ENCODE results near the gene TFF3. TPM values are rescaled to one million over a fixed set of nuclear protein-coding genes. Genes with fewer than 3 reads are reported as not detected.
A peak's percentile ranks its signal among the peaks of the same experiment; 100 is the strongest.

TFF3 gene
- total RNA-seq, 1 donor from 2014 or later, result 31.9 TPM

GRCh38 chr21:42356650-42357049 is 41.4 kb upstream of the TFF3 start:
- Histone ChIP-seq H3K4me3 (no peak overlapping the region), H3K36me3 (no peaks in the 10 kb centered on the region), H3K27me3 (no peaks in the 10 kb centered on the region), H3K27ac (no peak overlapping the region), H3K4me1 (no peaks in the 10 kb centered on the region), H3K9me3 (no peaks in the 10 kb centered on the region)
- DNase-seq (ENCODE audit: extremely low spot score in 2 of 2), result no peak
- TF ChIP-seq CTCF (IDR thresholded peaks at IDR 0.05), result no peak
- TF ChIP-seq POLR2A (IDR thresholded peaks at IDR 0.05), result no peak
- no peak for TF ChIP-seq POLR2AphosphoS5 (IDR thresholded peaks at IDR 0.05; ENCODE audit: insufficient read depth in 1 of 2, low read depth in 1 of 2)
- intact Hi-C loops (cut with DNase I), result no loop called here

GRCh38 chr21:42356046-42356445 is 40.8 kb upstream of the TFF3 start:
- Histone ChIP-seq H3K4me1 (no peaks in the 10 kb centered on the region), H3K36me3 (no peaks in the 10 kb centered on the region), H3K4me3 (no peak overlapping the region), H3K27ac (no peak overlapping the region), H3K9me3 (no peaks in the 10 kb centered on the region), H3K27me3 (no peaks in the 10 kb centered on the region)
- DNase-seq (ENCODE audit: extremely low spot score in 2 of 2), result no peak
- TF ChIP-seq POLR2AphosphoS5 (IDR thresholded peaks at IDR 0.05; ENCODE audit: insufficient read depth in 1 of 2, low read depth in 1 of 2), result no peak
- no peak for TF ChIP-seq POLR2A (IDR thresholded peaks at IDR 0.05)
- TF ChIP-seq CTCF (IDR thresholded peaks at IDR 0.05), result no peak
- intact Hi-C loops (cut with DNase I), result no loop called here

GRCh38 chr21:42353623-42354022 is 38.4 kb upstream of the TFF3 start:
- intact Hi-C loops (cut with DNase I), result no loop called here
- TF ChIP-seq POLR2A (IDR thresholded peaks at IDR 0.05), result no peak
- TF ChIP-seq CTCF (IDR thresholded peaks at IDR 0.05), result no peak
- no peak for TF ChIP-seq POLR2AphosphoS5 (IDR thresholded peaks at IDR 0.05; ENCODE audit: insufficient read depth in 1 of 2, low read depth in 1 of 2)
- Histone ChIP-seq H3K4me1 (no peaks in the 10 kb centered on the region), H3K27ac (no peak overlapping the region), H3K27me3 (no peaks in the 10 kb centered on the region), H3K4me3 (no peak overlapping the region), H3K36me3 (no peaks in the 10 kb centered on the region), H3K9me3 (no peaks in the 10 kb centered on the region)
- DNase-seq (ENCODE audit: extremely low spot score in 2 of 2), result no peak

GRCh38 chr21:42352441-42353095 is 37.4 kb upstream of the TFF3 start:
- H3K4me3 ChIP-seq, result no peak overlapping the region
- H3K9me3 ChIP-seq, result no peaks in the 10 kb centered on the region
- H3K27ac ChIP-seq, result no peak overlapping the region
- H3K27me3 ChIP-seq, result no peaks in the 10 kb centered on the region
- no peaks in the 10 kb centered on the region for H3K36me3 ChIP-seq
- no peak for TF ChIP-seq CTCF (IDR thresholded peaks at IDR 0.05)
- no peak for TF ChIP-seq POLR2AphosphoS5 (IDR thresholded peaks at IDR 0.05; ENCODE audit: insufficient read depth in 1 of 2, low read depth in 1 of 2)
- TF ChIP-seq POLR2A (IDR thresholded peaks at IDR 0.05), result no peak
- DNase-seq (ENCODE audit: extremely low spot score in 2 of 2), result no peak
- no peaks in the 10 kb centered on the region for H3K4me1 ChIP-seq
- intact Hi-C loops (cut with DNase I), result no loop called here

- no peaks in the 10 kb centered on the region for H3K27me3 ChIP-seq
- H3K9me3 ChIP-seq, result no peaks in the 10 kb centered on the region
- H3K36me3 ChIP-seq, result no peaks in the 10 kb centered on the region
- H3K4me1 ChIP-seq, result no peaks in the 10 kb centered on the region
- no peak overlapping the region for H3K4me3 ChIP-seq
- TF ChIP-seq POLR2AphosphoS5 (IDR thresholded peaks at IDR 0.05; ENCODE audit: insufficient read depth in 1 of 2, low read depth in 1 of 2), result no peak
- no peak for TF ChIP-seq CTCF (IDR thresholded peaks at IDR 0.05)
- TF ChIP-seq POLR2A (IDR thresholded peaks at IDR 0.05), result no peak
- intact Hi-C loops (cut with DNase I), result no loop called here
- DNase-seq (ENCODE audit: extremely low spot score in 2 of 2), result peak in 1 of 2 donors; percentile 61
- H3K27ac ChIP-seq, result no peak overlapping the region
These were observed 36.6 kb upstream of the TFF3 start for GRCh38 chr21:42351626-42352440.
